ENCODE results near the gene HMGA1. TPM values are rescaled to one million over a fixed set of nuclear protein-coding genes. Genes with fewer than 3 reads are reported as not detected.

The HMGA1 gene
- total RNA-seq, 1 donor from 2014 or later = 91.4 TPM

DNA sequence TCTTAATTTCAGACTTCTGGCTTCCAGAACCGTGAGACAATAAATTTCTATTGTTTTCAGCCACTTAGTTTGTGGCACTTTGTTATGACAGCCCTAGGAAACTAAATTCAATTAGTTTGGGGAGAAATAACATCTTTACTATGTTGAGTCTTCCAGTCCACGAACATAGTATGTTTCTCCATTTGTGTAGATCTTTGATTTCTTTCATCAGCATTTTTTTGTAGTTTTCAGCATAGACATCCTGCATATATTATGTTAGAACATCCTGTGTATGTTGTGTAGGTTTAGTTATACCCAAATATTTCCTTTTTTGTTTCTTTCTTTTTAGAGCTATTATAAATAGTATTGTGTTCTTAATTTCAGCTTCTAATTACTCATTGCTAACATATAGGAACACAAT, 18.0 kb upstream of the HMGA1 start:
- H3K36me3 ChIP-seq (ENCODE audit: control insufficient read depth, insufficient read depth, low read length) = no peaks in the 10 kb centered on the region
- no peaks in the 10 kb centered on the region for H3K27me3 ChIP-seq (ENCODE audit: control insufficient read depth, insufficient read depth, low read length)
- FAIRE-seq (no peak), DNase-seq (ENCODE audit: low read depth) (no peak)
- no peak overlapping the region for H3K4me3 ChIP-seq (ENCODE audit: low read depth, low read length)
- TF ChIP-seq, protein P1, sequence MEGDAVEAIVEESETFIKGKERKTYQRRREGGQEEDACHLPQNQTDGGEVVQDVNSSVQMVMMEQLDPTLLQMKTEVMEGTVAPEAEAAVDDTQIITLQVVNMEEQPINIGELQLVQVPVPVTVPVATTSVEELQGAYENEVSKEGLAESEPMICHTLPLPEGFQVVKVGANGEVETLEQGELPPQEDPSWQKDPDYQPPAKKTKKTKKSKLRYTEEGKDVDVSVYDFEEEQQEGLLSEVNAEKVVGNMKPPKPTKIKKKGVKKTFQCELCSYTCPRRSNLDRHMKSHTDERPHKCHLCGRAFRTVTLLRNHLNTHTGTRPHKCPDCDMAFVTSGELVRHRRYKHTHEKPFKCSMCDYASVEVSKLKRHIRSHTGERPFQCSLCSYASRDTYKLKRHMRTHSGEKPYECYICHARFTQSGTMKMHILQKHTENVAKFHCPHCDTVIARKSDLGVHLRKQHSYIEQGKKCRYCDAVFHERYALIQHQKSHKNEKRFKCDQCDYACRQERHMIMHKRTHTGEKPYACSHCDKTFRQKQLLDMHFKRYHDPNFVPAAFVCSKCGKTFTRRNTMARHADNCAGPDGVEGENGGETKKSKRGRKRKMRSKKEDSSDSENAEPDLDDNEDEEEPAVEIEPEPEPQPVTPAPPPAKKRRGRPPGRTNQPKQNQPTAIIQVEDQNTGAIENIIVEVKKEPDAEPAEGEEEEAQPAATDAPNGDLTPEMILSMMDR (IDR thresholded peaks at IDR 0.05; ENCODE audit: insufficient read depth, low read length, severe bottlenecking) = no peak

GRCh38 chr6:34223381-34223955, 13.2 kb upstream of the HMGA1 start:
- no peak for FAIRE-seq
- DNase-seq (ENCODE audit: low read depth) = no peak

GRCh38 chr6:34223956-34224940, 12.4 kb upstream of the HMGA1 start:
- Histone ChIP-seq H3K36me3 (ENCODE audit: control insufficient read depth, insufficient read depth, low read length) (no peaks in the 10 kb centered on the region), H3K4me3 (ENCODE audit: low read depth, low read length) (peak overlapping the region; percentile 54), H3K27me3 (ENCODE audit: control insufficient read depth, insufficient read depth, low read length) (no peaks in the 10 kb centered on the region)
- DNase-seq (ENCODE audit: low read depth) (peak; percentile 86), FAIRE-seq (no peak)
- TF ChIP-seq, protein P1 (IDR thresholded peaks at IDR 0.05; ENCODE audit: insufficient read depth, low read length, severe bottlenecking) = no peak

More at GRCh38 chr6:34223381-34223955, 13.2 kb upstream of the HMGA1 start:
- TF ChIP-seq, protein P1 (IDR thresholded peaks at IDR 0.05; ENCODE audit: insufficient read depth, low read length, severe bottlenecking) = no peak
- H3K36me3 ChIP-seq (ENCODE audit: control insufficient read depth, insufficient read depth, low read length) = no peaks in the 10 kb centered on the region
- no peaks in the 10 kb centered on the region for H3K27me3 ChIP-seq (ENCODE audit: control insufficient read depth, insufficient read depth, low read length)
- H3K4me3 ChIP-seq (ENCODE audit: low read depth, low read length) = peak overlapping the region; percentile 26

- H3K36me3 ChIP-seq (ENCODE audit: control insufficient read depth, insufficient read depth, low read length) = no peaks in the 10 kb centered on the region
- DNase-seq (ENCODE audit: low read depth) (no peak), FAIRE-seq (no peak)
- TF ChIP-seq, protein P1 (IDR thresholded peaks at IDR 0.05; ENCODE audit: insufficient read depth, low read length, severe bottlenecking) = no peak
- H3K27me3 ChIP-seq (ENCODE audit: control insufficient read depth, insufficient read depth, low read length) = no peaks in the 10 kb centered on the region
- no peak overlapping the region for H3K4me3 ChIP-seq (ENCODE audit: low read depth, low read length)
Observed at GRCh38 chr6:34225551-34225950, 11.1 kb upstream of the HMGA1 start.

GRCh38 chr6:34226066-34226465, 10.6 kb upstream of the HMGA1 start:
- no peak for FAIRE-seq
- H3K4me3 ChIP-seq (ENCODE audit: low read depth, low read length) = no peak overlapping the region
- no peaks in the 10 kb centered on the region for H3K27me3 ChIP-seq (ENCODE audit: control insufficient read depth, insufficient read depth, low read length)
- no peaks in the 10 kb centered on the region for H3K36me3 ChIP-seq (ENCODE audit: control insufficient read depth, insufficient read depth, low read length)
- TF ChIP-seq, protein P1 (IDR thresholded peaks at IDR 0.05; ENCODE audit: insufficient read depth, low read length, severe bottlenecking) = no peak
- DNase-seq (ENCODE audit: low read depth) = no peak
